ENCODE data around the gene SORL1.

The SORL1 gene

GRCh38 chr11:121656328-121657090 lies 204.4 kb downstream of the SORL1 start:
- DNase-seq (ENCODE audit: low read depth in 2 of 2) = no peak

- no peak for DNase-seq (ENCODE audit: low read depth in 2 of 2)
Measured at GRCh38 chr11:121657146-121657545, 205.0 kb downstream of the SORL1 start.

- DNase-seq (ENCODE audit: low read depth in 2 of 2) = no peak
Measured at GRCh38 chr11:121659811-121660210, 207.7 kb downstream of the SORL1 start.

- DNase-seq (ENCODE audit: low read depth in 2 of 2) = peak; percentile 75
Measured at GRCh38 chr11:121661880-121662486, 209.9 kb downstream of the SORL1 start.

- DNase-seq (ENCODE audit: low read depth in 2 of 2) = no peak
Measured at GRCh38 chr11:121664144-121664543, 212.0 kb downstream of the SORL1 start.

GRCh38 chr11:121665206-121665838 lies 213.2 kb downstream of the SORL1 start:
- DNase-seq (ENCODE audit: low read depth in 2 of 2) = no peak

GRCh38 chr11:121667836-121668235 lies 215.7 kb downstream of the SORL1 start:
- no peak for DNase-seq (ENCODE audit: low read depth in 2 of 2)

GRCh38 chr11:121669422-121669821 lies 217.3 kb downstream of the SORL1 start:
- DNase-seq (ENCODE audit: low read depth in 2 of 2) = no peak

GRCh38 chr11:121670266-121670665 lies 218.2 kb downstream of the SORL1 start:
- no peak for DNase-seq (ENCODE audit: low read depth in 2 of 2)

GRCh38 chr11:121670805-121671282 lies 218.7 kb downstream of the SORL1 start:
- DNase-seq (ENCODE audit: low read depth in 2 of 2) = no peak

- DNase-seq (ENCODE audit: low read depth in 2 of 2) = no peak
Measured at GRCh38 chr11:121671283-121672168, 219.4 kb downstream of the SORL1 start.

- no peak for DNase-seq (ENCODE audit: low read depth in 2 of 2)
Measured at GRCh38 chr11:121672630-121673487, 220.7 kb downstream of the SORL1 start.

- no peak for DNase-seq (ENCODE audit: low read depth in 2 of 2)
Measured at GRCh38 chr11:121681550-121682268, 229.6 kb downstream of the SORL1 start.

Data from fibroblast of skin of left quadriceps (primary cell).